GM21825 (cell line): ENCODE measurements around the gene TINCR.

Source experiments
- ATAC-seq: cut with Tn5 transposase; IDR thresholded peaks from one replicate; pipeline ENCODE4 v1.9.1; 2021; ENCODE audit warnings: mild to moderate bottlenecking, moderate library complexity; ENCODE audit not compliant: unreplicated experiment

TINCR gene

GRCh38 chr19:5590151-5590864, 22.6 kb upstream of the TINCR start:
- ATAC-seq = no peak

GRCh38 chr19:5588906-5589676, 21.3 kb upstream of the TINCR start:
- no peak for ATAC-seq

- no peak for ATAC-seq
Measured at GRCh38 chr19:5588441-5588840, 20.7 kb upstream of the TINCR start.

GRCh38 chr19:5587661-5588060, 19.9 kb upstream of the TINCR start:
- no peak for ATAC-seq

- ATAC-seq = no peak
Measured at GRCh38 chr19:5587071-5587455, 19.3 kb upstream of the TINCR start.

GRCh38 chr19:5586300-5587070, 18.7 kb upstream of the TINCR start:
- no peak for ATAC-seq

- ATAC-seq = no peak
Measured at GRCh38 chr19:5585461-5586299, 17.9 kb upstream of the TINCR start.

- ATAC-seq = no peak
Measured at GRCh38 chr19:5580161-5580571, 12.4 kb upstream of the TINCR start.

- ATAC-seq = no peak
Measured at GRCh38 chr19:5579697-5580096, 11.9 kb upstream of the TINCR start.

GRCh38 chr19:5579286-5579685, 11.5 kb upstream of the TINCR start:
- no peak for ATAC-seq

GRCh38 chr19:5578097-5578846, 10.5 kb upstream of the TINCR start:
- ATAC-seq = no peak

GRCh38 chr19:5575590-5575989, 7.8 kb upstream of the TINCR start:
- no peak for ATAC-seq

- ATAC-seq = no peak
Measured at GRCh38 chr19:5572556-5573286, 5.0 kb upstream of the TINCR start.

GRCh38 chr19:5571777-5572176, 4.0 kb upstream of the TINCR start:
- no peak for ATAC-seq

- ATAC-seq = no peak
Measured at GRCh38 chr19:5567970-5568407, 236 bp upstream of the TINCR start.

- no peak for ATAC-seq
Measured at GRCh38 chr19:5564930-5565329, 2.8 kb downstream of the TINCR start.

GRCh38 chr19:5563935-5564612, 3.7 kb downstream of the TINCR start:
- ATAC-seq = no peak

- ATAC-seq = no peak
Measured at GRCh38 chr19:5563008-5563431, 4.7 kb downstream of the TINCR start.

GRCh38 chr19:5562280-5562679, 5.5 kb downstream of the TINCR start:
- ATAC-seq = no peak
